CD4-positive, alpha-beta T cell treated with Interleukin-17A for 1 hour (primary cell): ENCODE results near the gene RSL24D1.
A peak's percentile ranks its signal among the peaks of the same experiment; 100 is the strongest.

Experiments
- DNase-seq: peaks from one replicate; pipeline ENCODE4 v3.0.0-alpha.2; 2020

RSL24D1 gene

DNA sequence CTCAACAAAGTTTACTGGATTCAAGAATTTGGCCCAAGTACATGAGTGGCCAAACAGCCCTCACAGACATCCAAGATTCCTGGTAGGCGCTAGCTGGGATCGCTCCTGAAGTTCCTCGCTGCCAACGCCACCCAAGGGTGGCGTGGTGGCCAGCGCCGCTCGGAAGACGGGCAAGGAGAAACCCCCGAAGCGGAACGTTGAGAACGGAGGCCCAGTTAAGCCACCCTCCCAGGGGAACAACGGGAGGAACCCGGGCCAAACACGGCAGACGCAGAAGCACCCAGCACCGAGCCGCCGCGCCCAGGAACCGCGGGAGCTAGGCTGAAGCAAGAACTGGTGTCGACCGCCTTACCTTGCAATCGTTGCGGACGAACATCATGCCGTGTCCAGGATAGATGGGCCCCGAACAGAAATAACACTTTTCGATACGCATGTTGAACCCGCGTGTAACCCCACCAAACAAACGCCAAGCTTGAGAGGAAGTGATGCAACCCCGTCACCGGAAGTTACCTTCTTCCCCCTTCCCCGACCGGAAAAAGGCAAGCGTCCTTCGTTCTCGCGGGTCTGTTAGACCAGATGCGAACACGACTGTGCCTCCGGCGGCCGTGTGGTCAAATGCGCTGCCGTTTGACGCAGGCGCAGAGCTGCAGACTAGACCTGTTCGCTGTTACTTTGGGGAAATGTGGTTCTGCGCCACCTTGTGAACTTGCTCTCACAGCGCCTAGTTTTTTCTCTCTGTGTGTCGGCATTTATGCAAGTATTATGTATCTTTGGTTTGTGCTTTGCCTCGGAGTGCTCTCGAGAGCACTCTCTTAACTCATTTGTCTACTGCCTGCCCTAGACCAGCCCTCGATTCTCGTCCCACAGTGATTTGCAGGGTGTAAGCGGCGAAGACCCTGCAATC lies at the start of gene RSL24D1:
Gene RSL24D1, minus strand, starts transcription at position 484 of the 904 bp plus-strand sequence. Its CDS starts 51 bp downstream, at position 433.
- peak; percentile 98 for DNase-seq

DNA sequence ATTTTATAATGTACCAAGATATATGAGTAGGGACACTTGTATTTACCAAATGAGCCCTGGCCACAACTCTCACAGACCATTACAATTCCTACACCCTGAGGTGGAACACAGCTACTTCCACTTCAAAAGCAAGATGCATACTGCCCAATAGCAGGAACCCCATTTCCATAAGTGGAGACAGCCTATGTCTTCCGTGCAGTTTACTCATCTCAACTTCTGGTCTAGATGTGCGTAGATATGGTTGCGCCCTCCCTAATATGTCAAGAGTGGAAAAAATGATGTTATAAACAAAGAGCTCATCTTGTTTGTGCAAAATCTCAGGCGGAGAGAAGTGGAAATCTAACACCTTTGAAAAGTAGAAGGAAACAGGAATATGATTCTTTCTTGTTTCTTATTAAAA lies 48.3 kb upstream of the RSL24D1 start:
- no peak for DNase-seq

DNA sequence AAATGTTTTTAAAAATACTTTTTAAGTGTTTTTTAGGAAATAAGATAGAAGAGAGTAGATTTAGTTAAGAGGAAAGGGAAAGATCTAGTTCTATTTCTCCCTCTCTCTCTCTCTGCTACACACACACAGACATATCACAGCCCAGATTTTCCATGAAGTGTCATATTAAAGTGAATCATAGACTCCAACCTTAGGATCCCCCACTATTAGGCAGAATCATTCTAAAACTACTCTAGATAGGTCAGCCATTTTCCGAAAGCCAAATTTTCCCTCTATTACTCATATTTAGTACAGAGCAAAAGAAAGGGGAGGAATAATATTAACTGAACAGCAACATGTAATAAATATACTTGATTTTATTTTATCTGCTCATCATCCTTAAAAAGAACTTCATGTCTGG lies 45.1 kb upstream of the RSL24D1 start:
- no peak for DNase-seq

DNA sequence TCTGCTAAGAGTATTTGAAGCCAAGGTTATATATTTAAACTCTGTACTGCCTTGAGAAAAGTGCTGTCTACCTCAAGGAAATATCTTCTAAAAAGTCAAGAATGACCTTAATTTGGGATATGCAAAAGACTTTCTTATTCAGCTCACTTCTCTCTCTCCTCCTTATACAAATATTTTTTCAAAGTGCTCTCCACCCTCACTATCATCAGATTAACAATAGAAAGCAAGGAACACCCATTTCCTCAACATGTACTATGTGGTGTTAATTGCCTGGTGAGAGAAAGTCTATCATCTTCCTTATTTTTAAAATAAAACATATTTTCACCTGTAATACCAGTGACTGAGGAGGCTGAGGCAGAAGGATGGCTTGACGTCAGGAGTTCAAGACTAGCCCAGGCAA lies 44.4 kb upstream of the RSL24D1 start:
- no peak for DNase-seq

DNA sequence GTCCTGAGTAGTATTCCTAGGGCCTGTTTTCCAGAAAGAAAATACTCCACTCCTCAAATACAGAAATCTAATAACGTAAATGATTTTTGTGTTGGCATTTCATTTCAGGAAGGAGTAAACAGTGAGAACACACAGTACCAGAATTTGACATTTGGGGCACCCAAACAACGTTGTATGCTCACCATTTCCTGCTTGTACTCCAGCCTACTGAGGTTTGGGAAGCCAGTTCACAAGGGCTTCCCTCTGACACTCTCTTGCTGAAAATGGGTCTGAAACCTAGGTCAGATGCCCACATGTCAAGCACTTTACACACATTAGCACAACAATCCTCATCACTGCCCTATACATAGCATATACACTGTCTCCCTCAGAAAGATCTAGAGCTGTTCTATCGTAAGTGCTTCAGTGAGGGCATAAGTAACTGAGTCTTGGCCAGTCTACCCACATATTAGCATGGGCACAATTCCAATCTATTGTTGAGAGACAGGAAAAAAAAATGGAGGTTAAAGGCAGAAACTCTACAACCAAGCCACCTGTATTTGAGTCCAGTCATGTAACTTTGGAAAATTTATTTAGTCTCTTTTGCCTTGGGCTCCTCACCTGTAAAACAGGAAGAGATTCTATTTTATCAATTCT lies 43.5 kb upstream of the RSL24D1 start:
- peak; percentile 34 for DNase-seq

DNA sequence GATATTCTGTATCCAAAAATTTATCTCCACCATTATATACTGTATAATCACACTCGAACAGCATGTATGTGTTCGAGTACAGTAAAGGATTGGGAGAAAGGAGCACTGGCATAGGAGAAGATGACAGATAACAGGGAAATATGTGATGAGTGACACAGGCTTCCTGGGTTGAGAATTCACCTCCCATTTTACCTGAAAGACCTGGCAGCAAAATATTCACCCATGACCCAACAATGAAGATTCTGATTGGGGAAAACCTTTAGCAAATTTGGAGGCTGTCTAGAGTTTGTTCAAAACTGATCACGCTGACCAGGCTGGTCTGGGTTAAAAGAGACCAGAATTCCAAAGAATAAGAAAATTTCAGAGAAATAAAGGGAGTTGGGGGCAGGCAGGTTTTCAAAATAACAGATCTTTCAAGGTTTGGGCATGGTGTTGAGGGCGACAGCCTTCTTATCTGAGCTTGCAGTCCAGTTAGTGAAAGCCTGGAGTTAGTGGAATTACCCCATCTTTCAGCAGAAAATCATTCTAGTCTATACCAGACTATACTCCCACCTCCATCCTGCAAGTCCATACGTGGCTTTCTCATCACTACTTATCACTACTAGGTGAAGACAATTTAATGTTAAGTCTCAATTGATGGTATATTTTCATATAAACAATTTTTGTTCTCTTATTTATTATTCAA lies 42.8 kb upstream of the RSL24D1 start:
- DNase-seq, result no peak

DNA sequence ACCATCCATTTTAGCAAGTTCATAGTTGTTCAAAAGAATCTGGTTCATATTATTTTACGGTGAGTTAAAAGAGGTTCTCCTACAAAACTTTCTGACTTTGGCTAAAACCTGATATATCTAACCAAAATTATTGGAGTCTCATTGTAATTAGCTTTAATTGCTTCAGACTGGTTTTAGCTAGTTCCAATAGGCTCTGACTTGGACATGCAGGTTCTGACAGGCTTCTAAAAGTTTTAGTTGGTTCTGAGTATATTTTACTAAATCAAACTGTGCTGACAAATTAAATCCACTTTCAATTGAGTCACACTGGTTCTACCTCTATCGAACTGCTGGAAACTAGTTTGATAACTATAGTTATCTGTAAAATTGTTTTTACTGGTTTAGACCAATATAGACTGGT lies 42.1 kb upstream of the RSL24D1 start:
- DNase-seq, result no peak

GRCh38 chr15:55237219-55238130 lies 40.7 kb upstream of the RSL24D1 start:
- DNase-seq, result no peak

DNA sequence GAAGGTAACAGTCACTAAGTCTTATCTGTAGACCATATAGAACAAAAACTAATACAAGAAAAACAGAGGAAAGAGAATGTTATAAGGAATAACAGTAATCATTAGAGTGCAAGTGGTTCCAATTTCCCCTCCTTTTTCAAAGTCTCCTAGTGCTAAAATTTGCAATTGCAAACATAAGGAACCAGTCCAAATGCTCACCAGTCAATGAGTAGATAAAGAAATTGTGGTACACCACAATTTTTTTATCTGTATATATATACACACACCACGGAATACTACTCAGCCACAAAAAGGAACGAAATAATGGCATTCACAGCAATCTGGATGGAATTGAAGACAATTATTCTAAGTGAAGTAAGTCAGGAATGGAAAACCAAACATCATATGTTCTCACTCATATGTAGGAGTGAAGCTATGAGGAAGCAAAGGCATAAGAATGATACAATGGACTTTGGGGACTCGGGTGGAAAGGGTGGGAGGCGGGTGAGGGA lies 38.9 kb upstream of the RSL24D1 start:
- DNase-seq, result no peak

- DNase-seq, result no peak
Measured at GRCh38 chr15:55234800-55235104, 38.0 kb upstream of the RSL24D1 start.

DNA sequence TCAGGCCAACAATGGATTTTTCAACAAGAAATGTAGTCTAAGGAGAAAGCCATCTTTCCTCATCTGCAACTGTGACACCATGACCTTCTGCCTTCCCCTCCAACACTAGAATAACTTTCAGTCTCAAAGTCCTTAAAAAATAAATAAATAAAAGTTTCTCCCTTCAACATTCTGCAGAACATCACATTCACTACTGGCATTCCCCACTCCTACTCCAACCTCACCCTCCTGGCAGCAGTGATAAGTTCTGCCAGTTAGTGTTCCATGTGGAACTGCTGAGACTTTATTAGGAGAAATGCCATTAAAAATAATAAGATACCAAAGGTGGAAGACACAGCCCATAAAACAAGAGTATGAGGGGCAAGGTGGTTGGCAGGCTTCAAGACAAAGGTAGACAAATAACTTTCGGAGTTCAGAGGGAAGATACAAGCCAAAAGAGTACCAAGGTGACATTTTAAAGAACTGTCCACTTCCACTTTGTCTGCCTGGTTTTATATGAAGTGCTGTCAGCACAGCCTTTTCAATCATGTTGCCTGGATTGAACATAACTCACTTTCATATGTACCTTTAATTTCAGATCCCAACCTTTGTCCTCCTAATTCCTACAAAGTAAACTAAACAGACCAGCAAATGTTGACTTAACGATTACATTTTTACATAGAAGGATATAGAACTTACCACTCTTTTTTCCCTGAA lies 37.5 kb upstream of the RSL24D1 start:
- no peak for DNase-seq

- no peak for DNase-seq
Measured at GRCh38 chr15:55231455-55231854, 34.7 kb upstream of the RSL24D1 start.

DNA sequence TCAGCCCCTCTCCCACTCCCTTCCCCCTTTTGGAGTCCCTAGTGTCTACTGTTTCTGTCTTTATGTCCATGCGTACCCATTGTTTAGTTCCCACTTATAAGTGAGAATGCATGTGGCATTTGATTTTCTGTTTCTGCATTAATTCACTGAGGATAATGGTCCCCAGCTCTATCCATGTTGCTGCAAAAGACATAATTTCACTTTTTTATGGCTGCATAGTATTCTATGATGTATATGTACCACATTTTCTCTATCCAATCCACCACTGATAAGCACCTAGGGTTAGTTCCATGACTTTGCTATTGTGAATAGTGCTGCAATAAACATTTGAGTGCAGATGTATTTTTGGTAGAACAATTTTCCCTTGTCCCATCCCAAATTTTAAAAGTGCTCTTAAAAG lies 34.2 kb upstream of the RSL24D1 start:
- no peak for DNase-seq

GRCh38 chr15:55230051-55230670 lies 33.4 kb upstream of the RSL24D1 start:
- peak; percentile 36 for DNase-seq

DNA sequence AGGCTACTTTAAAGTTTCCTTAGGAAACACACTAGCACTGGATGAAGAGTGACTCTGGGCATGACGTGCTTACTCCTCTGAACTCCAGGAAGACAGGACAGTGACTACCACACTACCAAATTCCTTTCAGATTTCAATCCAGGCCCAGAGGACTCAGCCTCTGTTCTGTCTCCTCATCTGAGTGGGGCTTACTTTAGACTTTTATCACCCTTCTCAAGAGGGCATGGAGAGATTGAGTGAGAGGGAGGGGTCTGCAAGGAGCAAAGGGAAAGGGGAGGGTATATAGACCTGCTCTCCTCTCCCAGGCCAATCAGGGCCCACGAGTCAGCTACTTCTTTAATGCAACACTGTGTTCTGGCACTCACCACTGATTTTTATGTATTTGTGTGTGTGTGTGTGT lies 29.4 kb upstream of the RSL24D1 start:
- no peak for DNase-seq

- DNase-seq, result peak; percentile 52
Measured at GRCh38 chr15:55224892-55225291, 28.2 kb upstream of the RSL24D1 start.

- DNase-seq, result peak; percentile 48
Measured at GRCh38 chr15:55222588-55222987, 25.8 kb upstream of the RSL24D1 start.

GRCh38 chr15:55221090-55222011 lies 24.6 kb upstream of the RSL24D1 start:
- peak; percentile 41 for DNase-seq

DNA sequence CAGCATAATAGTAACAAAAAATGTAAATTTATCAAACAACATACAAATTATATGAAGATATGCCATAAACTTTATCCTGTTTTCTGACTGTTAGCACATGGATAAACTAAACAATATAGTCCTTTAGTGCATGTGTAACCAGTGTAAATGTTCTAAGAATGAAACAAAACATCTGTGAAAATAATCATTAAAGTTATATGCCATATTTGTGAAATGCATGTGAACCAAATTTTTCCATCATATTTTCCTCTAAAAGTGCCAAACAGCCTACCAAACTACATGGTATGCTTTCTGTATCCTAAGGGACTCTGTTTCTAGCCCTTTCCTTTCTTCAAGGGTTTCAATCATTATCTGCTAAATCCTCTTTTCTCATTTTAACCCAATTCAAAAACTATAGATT lies 23.9 kb upstream of the RSL24D1 start:
- no peak for DNase-seq

DNA sequence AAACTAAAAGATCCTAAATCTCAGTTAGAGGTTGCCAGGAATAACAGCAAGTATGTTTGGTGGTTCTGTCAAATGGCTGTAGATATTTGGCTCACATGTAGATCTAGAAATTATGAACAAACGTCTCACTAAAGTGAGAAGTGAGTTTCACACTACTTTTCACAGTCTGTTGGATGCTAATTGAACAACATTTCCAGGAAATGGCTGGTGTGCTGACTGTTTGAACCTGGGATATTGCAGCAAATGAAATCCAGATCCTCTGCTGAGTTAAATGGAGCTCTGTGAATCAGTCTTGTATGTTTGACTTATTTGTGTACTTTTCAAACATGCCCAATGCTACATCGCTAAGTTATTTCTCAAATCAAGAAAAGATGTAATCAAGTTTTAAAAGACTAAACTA lies 21.3 kb upstream of the RSL24D1 start:
- peak; percentile 19 for DNase-seq
